Calu3 (cell line): ENCODE measurements around the gene TCFL5. TPM values are rescaled to one million over a fixed set of nuclear protein-coding genes. Genes with fewer than 3 reads are reported as not detected.

ENCODE experiments used
- BruUV-seq: library from RNA; stranded (reverse); fragments of 400-500 nt; replicated peaks from 2 replicates; lab custom pipeline; 2021; lab: Mats Ljungman, UMichigan
- CTCF ChIA-PET: fragments of 300-600 bp; sonication (Branson Sonifier 250); formaldehyde crosslinking; loops from one replicate; lab custom pipeline; 2022; ENCODE audit warnings: antibody characterized with exemption; lab: Charles Lee
- DNase-seq: peaks from one replicate; pipeline ENCODE4 v3.0.0; 2022
- H3K27ac Mint-ChIP-seq: one replicate; pipeline ENCODE4 v1.8.0; 2022; ENCODE audit warnings: mixed read lengths; ENCODE audit not compliant: unreplicated experiment
- H3K27me3 Mint-ChIP-seq: one replicate; pipeline ENCODE4 v1.8.0; 2022; ENCODE audit warnings: mixed read lengths; ENCODE audit not compliant: unreplicated experiment
- H3K36me3 Mint-ChIP-seq: one replicate; pipeline ENCODE4 v1.8.0; 2022; ENCODE audit warnings: mild to moderate bottlenecking, moderate library complexity, mixed read lengths; ENCODE audit not compliant: insufficient read depth, unreplicated experiment
- H3K4me1 Mint-ChIP-seq: one replicate; pipeline ENCODE4 v1.8.0; 2022; ENCODE audit warnings: mild to moderate bottlenecking, low read depth, mixed read lengths; ENCODE audit not compliant: unreplicated experiment
- H3K4me3 Mint-ChIP-seq: one replicate; pipeline ENCODE4 v1.8.0; 2022; ENCODE audit warnings: mild to moderate bottlenecking, low read depth, moderate library complexity, mixed read lengths; ENCODE audit not compliant: unreplicated experiment
- H3K9me3 Mint-ChIP-seq: one replicate; pipeline ENCODE4 v1.8.0; 2022; ENCODE audit warnings: low read depth, mixed read lengths; ENCODE audit not compliant: unreplicated experiment
- CTCF ChIP-seq: fragments of 200-600 bp; IDR thresholded peaks from one replicate; pipeline ENCODE4 v1.8.0; 2022; ENCODE audit warnings: antibody characterized with exemption; ENCODE audit not compliant: unreplicated experiment
- intact Hi-C: fragments of 100-400 bp; cut with micrococcal nuclease; formaldehyde crosslinking; loops from one replicate; pipeline ENCODE4 v1.10.0; 2022; ENCODE audit not compliant: unreplicated experiment
- total RNA-seq: library from RNA; stranded (reverse); gene quantifications from 2 replicates; pipeline ENCODE4 v1.2.3, GENCODE V29; 2022

The TCFL5 gene
- total RNA-seq, 1 experiment from 2014 or later: 22.3 TPM

- no TSS peak for BruUV-seq
- Mint-ChIP-seq H3K9me3 (no peaks in the 10 kb centered on the region), H3K27me3 (no peaks in the 10 kb centered on the region), H3K36me3 (peaks cover 18% of the 10 kb centered on the region), H3K4me3 (no peak overlapping the region), H3K27ac (no peak overlapping the region), H3K4me1 (peaks cover 22% of the 10 kb centered on the region)
- no peak for TF ChIP-seq CTCF
- intact Hi-C loops: no loop called here
- CTCF ChIA-PET: no interaction called here
- no peak for DNase-seq
These were observed 33.0 kb downstream of the TCFL5 start for GRCh38 chr20:62828511-62829230.

GRCh38 chr20:62828051-62828450 is 33.6 kb downstream of the TCFL5 start:
- Mint-ChIP-seq H3K4me3 (no peak overlapping the region), H3K36me3 (peaks cover 18% of the 10 kb centered on the region), H3K27ac (no peak overlapping the region), H3K4me1 (peaks cover 21% of the 10 kb centered on the region), H3K27me3 (no peaks in the 10 kb centered on the region), H3K9me3 (no peaks in the 10 kb centered on the region)
- no TSS peak for BruUV-seq
- DNase-seq: no peak
- intact Hi-C loops: no loop called here
- TF ChIP-seq CTCF: no peak
- CTCF ChIA-PET: no interaction called here

GRCh38 chr20:62827311-62828038 is 34.1 kb downstream of the TCFL5 start:
- TF ChIP-seq CTCF: no peak
- CTCF ChIA-PET: no interaction called here
- Mint-ChIP-seq H3K4me3 (no peak overlapping the region), H3K27me3 (no peaks in the 10 kb centered on the region), H3K27ac (no peak overlapping the region), H3K4me1 (peaks cover 19% of the 10 kb centered on the region), H3K9me3 (no peaks in the 10 kb centered on the region), H3K36me3 (peaks cover 12% of the 10 kb centered on the region)
- no TSS peak for BruUV-seq
- no peak for DNase-seq
- intact Hi-C loops: no loop called here

- no peak for DNase-seq
- H3K9me3 Mint-ChIP-seq: no peaks in the 10 kb centered on the region
These were observed 34.8 kb downstream of the TCFL5 start for GRCh38 chr20:62826646-62827310.

More at GRCh38 chr20:62826646-62827310, 34.8 kb downstream of the TCFL5 start:
- TF ChIP-seq CTCF: no peak
- Mint-ChIP-seq H3K36me3 (peaks cover 11% of the 10 kb centered on the region), H3K27ac (no peak overlapping the region), H3K27me3 (no peaks in the 10 kb centered on the region), H3K4me3 (no peak overlapping the region), H3K4me1 (peaks cover 12% of the 10 kb centered on the region)
- BruUV-seq: no TSS peak
- CTCF ChIA-PET: no interaction called here
- intact Hi-C loops: no loop called here
